Kasumi-1 (cell line): ENCODE measurements around the gene MCUB.
A peak's percentile ranks its signal among the peaks of the same experiment; 100 is the strongest.

Experiments used
- DNase-seq, 2 experiments: peaks; one replicate each; lab custom pipeline; 2025; lab: John Stamatoyannopoulos, UW

The MCUB gene

DNA sequence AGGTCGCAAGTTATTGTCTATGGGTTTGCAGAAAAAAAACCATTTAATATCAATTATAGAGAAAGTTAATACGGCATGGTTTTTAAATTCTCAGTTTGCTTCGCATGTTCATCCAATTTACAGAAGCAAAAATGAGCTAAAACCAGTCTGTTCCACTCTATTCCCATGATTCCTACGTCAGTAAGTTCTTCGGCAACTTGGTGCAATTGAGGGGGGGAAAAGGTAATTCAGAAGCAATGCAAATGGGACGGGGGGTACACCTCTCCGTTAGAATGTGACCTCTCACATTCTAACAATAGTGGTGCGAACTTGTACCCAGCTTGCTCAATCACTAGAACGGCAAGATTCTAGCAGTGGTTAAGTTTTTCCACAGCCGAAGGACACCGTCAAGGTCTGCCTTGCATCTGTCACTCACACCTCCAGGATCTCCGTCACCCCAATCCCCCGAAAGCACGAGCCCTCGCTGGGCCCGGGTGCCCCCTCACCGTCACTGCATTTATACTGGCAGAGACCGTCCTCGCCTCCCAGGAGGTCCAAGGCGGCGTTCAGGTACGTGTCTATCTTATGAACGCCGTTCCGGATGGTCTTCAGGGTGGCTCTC is 169.2 kb downstream of the MCUB start:
- peak; percentile 32 to 34 for DNase-seq

GRCh38 chr4:109729718-109730618 is 169.9 kb downstream of the MCUB start, which contains the start of gene PLA2G12A:
PLA2G12A (minus strand) TSS chr4:109730070; CDS start chr4:109729809, 261 bp downstream.
- peak; percentile 52 to 62 for DNase-seq

DNA sequence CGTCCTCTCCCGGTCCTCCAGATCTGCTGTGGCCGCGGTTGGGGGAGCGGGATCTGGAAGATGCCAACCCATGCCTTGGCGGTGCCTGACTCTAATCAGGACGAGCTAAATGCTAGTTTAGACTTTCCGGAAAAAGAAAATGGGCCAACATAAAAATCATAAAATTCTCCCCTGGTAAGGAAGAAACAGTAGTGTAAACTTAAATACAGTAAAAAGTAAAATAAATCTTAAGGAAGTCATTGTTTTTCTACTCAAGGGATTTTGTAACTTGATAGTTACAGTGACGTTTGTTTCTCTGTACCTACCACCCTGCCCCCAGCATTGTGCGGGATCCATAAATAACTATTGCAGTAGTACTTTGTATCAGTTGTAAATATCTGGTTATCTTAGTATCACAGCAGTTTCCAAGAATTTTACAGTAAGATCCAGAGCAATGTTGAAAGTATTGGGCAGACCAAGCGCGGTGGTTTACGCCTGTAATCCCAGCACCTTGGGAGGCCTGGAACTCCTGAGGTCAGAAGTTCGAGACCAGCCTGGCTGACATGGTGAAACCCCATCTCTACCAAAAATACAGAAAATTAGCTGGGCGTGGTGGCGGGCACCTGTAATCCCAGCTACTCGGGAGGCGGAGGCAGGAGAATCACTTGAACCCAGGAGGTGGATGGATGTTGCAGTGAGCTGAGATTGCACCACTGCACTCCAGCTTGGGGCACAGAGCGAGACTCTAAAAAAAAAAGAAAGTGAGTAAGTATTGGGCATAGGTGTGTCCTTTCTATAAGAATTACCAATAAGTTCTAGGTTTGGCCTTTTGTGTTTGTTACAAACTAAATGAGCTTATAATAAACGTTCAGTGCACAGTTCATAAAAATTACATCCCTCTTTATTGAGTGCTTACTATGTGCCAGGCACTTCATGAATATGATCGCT is 170.8 kb downstream of the MCUB start:
- DNase-seq: no peak

DNA sequence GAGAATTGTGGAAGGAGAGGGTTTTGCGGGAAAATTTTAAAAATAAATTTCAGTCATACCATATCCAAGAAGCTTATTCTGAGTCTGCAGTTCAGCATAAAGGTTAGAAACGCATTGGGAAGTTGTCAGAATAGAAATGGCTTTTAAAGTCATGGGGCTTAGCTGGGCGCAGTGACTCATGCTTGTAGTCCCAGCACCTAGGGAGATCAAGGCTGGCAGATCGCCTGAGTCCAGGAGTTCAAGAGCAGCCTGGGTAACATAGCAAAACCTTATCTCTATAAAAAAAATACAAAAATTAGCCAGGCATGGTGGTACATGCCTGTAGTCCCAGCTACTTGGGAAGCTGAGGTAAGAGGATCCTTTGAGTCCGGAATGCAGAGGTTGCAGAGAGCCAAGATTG is 173.7 kb downstream of the MCUB start:
- DNase-seq: no peak

GRCh38 chr4:109735566-109736365 is 175.7 kb downstream of the MCUB start:
- DNase-seq: no peak
